SK-N-MC (cell line): Measurements from ENCODE around the gene VPREB3.
A peak's percentile ranks its signal among the peaks of the same experiment; 100 is the strongest.

Experiments
- DNase-seq: peaks from one replicate; pipeline ENCODE4 v3.0.0-alpha.2; 2011; ENCODE audit warnings: low read depth, low spot score
- H3K27ac ChIP-seq: fragments of 200-600 bp; sonication (generic); 2 replicates; pipeline ENCODE4 v1.5.1; 2016; ENCODE audit warnings: mixed run types
- H3K36me3 ChIP-seq: fragments of 200-600 bp; sonication (generic); 2 replicates; pipeline ENCODE4 v1.6.1; 2017; ENCODE audit warnings: antibody characterized with exemption, low read length, mixed read lengths; ENCODE audit not compliant: insufficient read depth
- H3K4me3 ChIP-seq: fragments of 200-600 bp; sonication (generic); 2 replicates; pipeline ENCODE4 v1.5.1; 2016
- H3K9ac ChIP-seq: fragments of 200-600 bp; sonication (generic); 2 replicates; pipeline ENCODE4 v1.8.0; 2017; ENCODE audit warnings: mixed run types, mixed read lengths; ENCODE audit not compliant: insufficient read length
- H3K9me3 ChIP-seq: fragments of 200-600 bp; sonication (generic); 2 replicates; pipeline ENCODE4 v1.6.1; 2017; ENCODE audit warnings: low read depth, mild to moderate bottlenecking, antibody characterized with exemption, low read length, moderate library complexity, mixed read lengths
- EZH2 ChIP-seq: fragments of 200-600 bp; sonication (generic); IDR thresholded peaks from one replicate; pipeline ENCODE4 v1.6.1; 2017; ENCODE audit warnings: antibody characterized with exemption
- FOXP2 ChIP-seq: optimal IDR thresholded peaks from 2 replicates; pipeline ENCODE3; 2011; ENCODE audit warnings: mild to moderate bottlenecking, moderate library complexity; ENCODE audit not compliant: insufficient read depth; ENCODE audit errors: extremely low read length, control extremely low read depth
- POLR2AphosphoS5 ChIP-seq: IDR thresholded peaks from 2 replicates; pipeline ENCODE4 v1.6.1; 2012; ENCODE audit warnings: mild to moderate bottlenecking, low read depth, low read length, borderline replicate concordance

The VPREB3 gene

DNA sequence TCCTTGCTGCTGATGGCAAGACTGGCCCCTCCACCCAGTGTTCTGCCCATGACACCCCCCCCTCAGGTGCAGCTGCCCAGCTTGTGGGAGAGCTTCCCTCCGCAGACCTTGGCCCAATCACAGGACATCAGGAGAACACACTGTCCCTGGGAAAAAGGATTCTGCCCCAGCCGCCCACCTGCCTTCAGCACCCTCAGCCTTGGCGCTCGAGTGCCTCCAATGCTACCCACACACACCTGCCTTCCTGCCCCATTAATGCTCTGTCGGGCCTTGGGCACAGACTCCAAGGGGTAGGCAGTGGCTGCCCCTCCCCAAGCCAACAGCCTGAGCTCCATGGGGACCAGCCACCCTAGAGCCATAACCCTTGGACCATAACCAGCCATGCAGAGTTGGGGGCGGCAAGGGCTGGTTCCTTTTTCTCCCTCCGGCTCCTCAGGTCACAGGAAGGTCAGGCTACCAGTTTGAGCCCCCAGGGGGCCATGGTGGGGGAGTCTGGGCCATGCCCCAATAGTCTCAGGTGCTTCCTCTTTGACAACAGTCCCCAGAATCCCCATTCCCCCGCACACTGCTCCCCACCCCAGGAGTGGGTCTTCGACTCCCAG lies 2.0 kb downstream of the VPREB3 start:
- TF ChIP-seq EZH2 (no peak), FOXP2 (no peak), POLR2AphosphoS5 (no peak)
- Histone ChIP-seq H3K4me3 (no peak overlapping the region), H3K27ac (no peak overlapping the region), H3K9ac (no peak overlapping the region), H3K36me3 (no peaks in the 10 kb centered on the region), H3K9me3 (no peaks in the 10 kb centered on the region)
- no peak for DNase-seq

DNA sequence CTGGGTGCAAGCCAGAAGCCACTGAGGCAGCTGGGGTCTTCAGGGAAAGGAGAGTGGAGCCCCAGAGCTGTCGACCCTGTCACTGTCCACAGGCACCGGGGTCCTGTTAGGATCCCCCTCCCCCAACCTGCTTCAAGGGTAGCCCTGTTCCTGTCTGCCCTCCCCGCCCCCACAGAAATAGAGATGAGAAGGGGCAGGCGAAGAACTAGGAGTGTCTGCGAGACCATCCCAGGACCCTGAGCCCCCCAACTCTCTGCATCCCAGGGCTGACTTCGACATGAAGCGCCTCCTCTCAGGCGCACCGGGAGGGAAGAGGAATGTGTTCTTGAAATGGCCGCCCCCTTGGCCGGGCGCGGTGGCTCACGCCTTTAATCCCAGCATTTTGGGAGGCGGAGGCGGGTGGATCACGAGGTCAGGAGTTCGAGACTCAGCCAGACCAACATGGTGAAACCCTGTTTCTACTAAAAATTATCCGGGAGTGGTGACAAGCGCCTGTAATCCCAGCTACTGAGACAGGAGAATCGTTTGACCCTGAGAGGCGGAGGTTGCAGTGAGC lies 2.7 kb downstream of the VPREB3 start:
- no peaks in the 10 kb centered on the region for H3K9me3 ChIP-seq
- H3K27ac ChIP-seq = peak overlapping the region; percentile 77; the same call in 1 of the 2 replicates
- H3K4me3 ChIP-seq = peak overlapping the region; percentile 97
- TF ChIP-seq FOXP2 = no peak
- TF ChIP-seq POLR2AphosphoS5 = no peak
- no peak for TF ChIP-seq EZH2
- no peaks in the 10 kb centered on the region for H3K36me3 ChIP-seq
- DNase-seq = no peak
- peak overlapping the region; percentile 90 for H3K9ac ChIP-seq

DNA sequence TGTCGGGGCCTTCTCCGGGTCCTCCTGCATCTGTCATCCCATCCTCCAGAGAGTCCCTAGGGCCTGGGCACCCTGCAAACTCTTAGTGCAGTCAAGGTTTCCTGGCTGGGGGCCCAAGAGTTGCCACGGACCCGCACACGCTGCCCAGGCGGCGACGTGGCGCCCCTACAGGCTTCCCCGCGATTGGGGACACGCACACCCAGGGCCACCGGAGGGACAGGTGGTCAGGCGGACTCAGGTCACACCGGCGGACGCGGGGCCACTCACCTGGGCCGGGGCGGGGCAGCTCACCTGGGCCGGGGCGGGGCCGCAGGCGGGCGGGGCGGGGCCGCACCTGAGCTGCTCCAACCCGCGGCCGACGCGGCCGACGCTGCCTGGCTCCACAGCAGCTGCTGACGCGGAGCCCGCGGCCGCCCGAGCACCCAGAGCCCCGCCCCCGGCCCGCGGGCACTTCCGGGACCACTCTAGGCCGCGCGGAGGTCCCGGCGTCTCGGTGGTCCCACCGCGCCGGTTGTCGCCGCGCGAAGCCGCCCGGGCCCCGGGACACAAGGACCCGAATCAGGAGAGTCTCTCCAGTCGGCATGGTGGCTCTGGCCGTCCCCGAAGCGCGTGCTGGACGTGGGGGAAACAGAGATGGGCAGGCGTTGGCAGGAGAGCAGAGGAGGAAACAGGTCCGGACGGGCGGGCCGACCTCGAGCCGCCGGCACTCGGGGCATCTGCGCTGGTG lies 3.3 kb downstream of the VPREB3 start, which contains the start of gene ZNF70:
TSS of gene ZNF70 (minus strand) at position 399 of the 727 bp plus-strand sequence. CDS start 5,972 bp downstream, outside the sequence.
- Histone ChIP-seq H3K27ac (peak within 1 kb of the TSS; percentile 77; the same call in 1 of the 2 replicates), H3K9ac (peak within 1 kb of the TSS; percentile 90), H3K9me3 (no peaks in the 10 kb centered on the region), H3K36me3 (no peaks in the 10 kb centered on the region; the same call in 1 of the 2 replicates), H3K4me3 (peak within 1 kb of the TSS; percentile 97)
- no peak for DNase-seq
- TF ChIP-seq EZH2 (no peak), POLR2AphosphoS5 (peak; percentile 68), FOXP2 (no peak)

DNA sequence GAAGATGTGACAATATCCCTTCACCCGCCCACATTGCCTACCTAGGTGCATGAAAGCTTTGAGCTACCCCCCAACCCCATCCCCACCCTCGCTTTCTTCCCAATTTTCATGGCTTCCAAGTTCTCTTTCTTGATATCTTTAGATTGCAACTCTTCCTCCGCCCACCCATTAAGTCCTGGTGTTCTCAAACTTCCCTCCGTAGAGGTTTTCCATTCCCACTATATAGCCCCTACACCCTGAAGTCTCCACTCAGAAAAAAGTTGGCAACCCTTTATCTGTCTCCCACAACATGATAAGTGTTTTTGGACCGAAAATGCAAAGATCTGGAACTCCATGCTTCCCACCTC lies 3.9 kb downstream of the VPREB3 start:
- DNase-seq = no peak
- H3K36me3 ChIP-seq = peaks cover 2% of the 10 kb centered on the region; the same call in 1 of the 2 replicates
- 0 out of 2 replicates have a peak overlapping the region, but pooled peaks have one; percentile 6 for H3K27ac ChIP-seq
- peak overlapping the region; percentile 97 for H3K4me3 ChIP-seq
- H3K9me3 ChIP-seq = no peaks in the 10 kb centered on the region
- H3K9ac ChIP-seq = peak overlapping the region; percentile 89
- TF ChIP-seq POLR2AphosphoS5 (no peak), FOXP2 (no peak), EZH2 (no peak)

DNA sequence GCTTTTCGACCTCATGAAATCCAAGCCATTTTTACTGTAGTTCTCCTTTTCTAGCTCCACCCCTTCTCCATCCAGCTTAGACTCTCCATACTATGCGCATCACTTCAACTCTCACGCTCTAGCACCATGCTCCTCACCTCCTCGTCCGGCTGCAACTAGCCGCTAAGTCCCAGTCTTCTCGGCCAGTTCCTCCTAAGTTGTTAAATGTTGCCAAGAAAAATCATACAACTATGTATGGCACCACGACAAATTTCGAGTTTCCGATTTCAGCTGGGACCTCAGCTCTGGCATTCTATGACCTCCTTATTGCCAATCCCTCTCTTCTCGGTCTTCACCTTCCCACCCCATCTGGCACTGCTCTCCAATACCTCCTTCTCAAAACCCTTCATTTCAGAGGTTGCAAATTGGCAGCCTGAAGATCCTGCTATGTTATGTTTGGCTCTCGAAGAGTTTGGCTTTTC lies 4.4 kb downstream of the VPREB3 start:
- DNase-seq = no peak
- Histone ChIP-seq H3K4me3 (peak overlapping the region; percentile 97), H3K9me3 (no peaks in the 10 kb centered on the region), H3K27ac (no peak overlapping the region), H3K36me3 (peaks cover 7% of the 10 kb centered on the region; the same call in 1 of the 2 replicates), H3K9ac (peak overlapping the region; percentile 89)
- TF ChIP-seq POLR2AphosphoS5 (no peak), FOXP2 (no peak), EZH2 (no peak)

DNA sequence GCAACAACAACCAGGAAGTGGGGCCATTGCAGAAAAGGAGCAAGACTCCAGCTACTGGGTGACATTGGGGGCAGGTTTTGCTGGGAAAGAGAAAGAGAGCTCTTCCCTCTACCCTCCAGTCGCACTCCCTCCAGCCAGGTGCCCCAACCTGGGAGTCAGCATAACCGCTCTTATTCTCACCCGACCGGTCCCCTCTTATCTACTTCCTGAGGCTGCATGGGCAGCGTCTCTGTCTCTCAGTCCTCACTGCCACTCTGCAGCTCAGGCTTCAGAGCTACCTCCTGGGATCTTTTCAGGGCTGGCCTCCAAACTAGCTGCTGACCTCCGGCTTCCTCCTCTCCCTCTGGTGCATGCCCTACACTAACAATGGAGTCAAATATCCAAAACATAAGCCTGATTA lies 8.4 kb downstream of the VPREB3 start:
- DNase-seq = no peak
- no peak overlapping the region for H3K4me3 ChIP-seq
- peaks cover 27% of the 10 kb centered on the region; the same call in 1 of the 2 replicates for H3K36me3 ChIP-seq
- no peak overlapping the region for H3K27ac ChIP-seq
- no peak for TF ChIP-seq FOXP2
- TF ChIP-seq POLR2AphosphoS5 = no peak
- no peak for TF ChIP-seq EZH2
- H3K9me3 ChIP-seq = no peaks in the 10 kb centered on the region
- no peak overlapping the region for H3K9ac ChIP-seq

DNA sequence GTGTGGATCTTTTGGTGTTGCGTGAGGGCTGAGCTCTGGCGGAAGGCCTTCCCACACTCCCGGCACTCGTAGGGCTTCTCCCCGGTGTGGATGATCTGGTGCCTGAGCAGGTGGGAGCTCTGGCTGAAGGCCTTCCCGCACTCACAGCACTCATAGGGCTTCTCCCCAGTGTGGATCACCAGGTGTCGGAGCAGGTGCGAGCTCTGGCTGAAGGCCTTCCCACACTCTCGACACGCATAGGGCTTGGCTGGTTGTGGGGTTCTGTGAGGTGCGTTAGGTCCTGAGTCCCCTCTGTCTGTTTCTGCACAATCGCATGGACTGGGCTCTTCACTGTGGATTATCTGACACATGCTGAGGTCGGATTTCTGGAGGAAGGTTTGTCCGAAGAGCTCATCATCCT lies 9.7 kb downstream of the VPREB3 start:
- Histone ChIP-seq H3K9me3 (no peaks in the 10 kb centered on the region), H3K4me3 (no peak overlapping the region), H3K27ac (no peak overlapping the region), H3K36me3 (peaks cover 27% of the 10 kb centered on the region; the same call in 1 of the 2 replicates), H3K9ac (no peak overlapping the region)
- TF ChIP-seq EZH2 (no peak), POLR2AphosphoS5 (no peak), FOXP2 (no peak)
- no peak for DNase-seq

DNA sequence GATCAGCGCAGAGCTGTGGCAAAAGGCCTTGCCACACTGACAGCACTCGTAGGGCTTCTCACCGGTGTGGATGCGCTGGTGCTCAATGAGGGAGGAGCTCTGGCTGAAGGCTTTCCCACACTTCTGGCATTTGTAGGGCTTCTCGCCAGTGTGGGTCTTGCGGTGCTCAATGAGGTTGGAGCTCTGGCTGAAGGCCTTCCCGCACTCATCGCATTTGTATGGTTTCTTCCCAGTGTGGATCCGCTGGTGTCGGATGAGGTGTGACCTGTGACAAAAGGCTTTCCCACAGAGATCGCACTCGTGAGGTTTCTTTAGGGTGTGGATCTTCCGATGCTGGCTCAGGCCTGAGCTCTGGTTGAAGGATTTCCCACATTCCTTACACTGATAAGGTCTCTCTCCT lies 10.2 kb downstream of the VPREB3 start:
- TF ChIP-seq EZH2 = no peak
- no peak for TF ChIP-seq FOXP2
- TF ChIP-seq POLR2AphosphoS5 = no peak
- Histone ChIP-seq H3K9ac (no peak overlapping the region), H3K4me3 (no peak overlapping the region), H3K27ac (no peak overlapping the region), H3K9me3 (no peaks in the 10 kb centered on the region), H3K36me3 (peaks cover 27% of the 10 kb centered on the region; the same call in 1 of the 2 replicates)
- DNase-seq = no peak

DNA sequence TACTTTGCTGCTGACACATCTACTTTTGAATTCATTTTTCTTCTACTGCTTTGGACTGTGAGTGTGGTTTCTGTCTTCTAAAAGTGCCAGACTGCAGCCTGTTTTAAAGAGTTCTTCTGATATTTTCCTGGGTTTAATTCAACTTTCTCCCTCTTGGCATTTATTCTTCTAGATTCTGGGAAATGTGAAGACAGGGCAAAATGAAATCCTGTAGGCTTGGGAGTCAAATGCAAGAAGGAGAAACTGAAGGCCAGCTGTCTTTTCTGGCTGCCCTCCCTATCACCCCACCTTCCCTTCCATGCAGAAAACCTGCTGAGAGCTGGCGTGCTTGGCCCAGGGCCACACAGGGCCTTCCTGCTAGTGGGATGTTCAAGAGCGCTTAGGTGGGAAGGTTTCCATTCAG lies 10.9 kb downstream of the VPREB3 start:
- TF ChIP-seq FOXP2 (no peak), POLR2AphosphoS5 (no peak), EZH2 (no peak)
- DNase-seq = no peak
- no peak overlapping the region for H3K27ac ChIP-seq
- H3K4me3 ChIP-seq = no peak overlapping the region
- peaks cover 27% of the 10 kb centered on the region; the same call in 1 of the 2 replicates for H3K36me3 ChIP-seq
- H3K9ac ChIP-seq = no peak overlapping the region
- H3K9me3 ChIP-seq = no peaks in the 10 kb centered on the region
